Activated CD8-positive, alpha-beta memory T cell treated with anti-CD3 and anti-CD28 coated beads, Interleukin-2, amount 50 U/mL, for 24 hours (primary cell): ENCODE data around the gene DAZ3.
"Not testable (repeated sequence)": the region's sequence is repeated elsewhere in the genome, so short reads cannot be mapped to it uniquely, and the experiment has no call there.

Experiments used
- DNase-seq: peaks from one replicate; pipeline ENCODE4 v3.0.0-alpha.2; 2020; ENCODE audit errors: extremely low read depth

DAZ3 gene, protein sequence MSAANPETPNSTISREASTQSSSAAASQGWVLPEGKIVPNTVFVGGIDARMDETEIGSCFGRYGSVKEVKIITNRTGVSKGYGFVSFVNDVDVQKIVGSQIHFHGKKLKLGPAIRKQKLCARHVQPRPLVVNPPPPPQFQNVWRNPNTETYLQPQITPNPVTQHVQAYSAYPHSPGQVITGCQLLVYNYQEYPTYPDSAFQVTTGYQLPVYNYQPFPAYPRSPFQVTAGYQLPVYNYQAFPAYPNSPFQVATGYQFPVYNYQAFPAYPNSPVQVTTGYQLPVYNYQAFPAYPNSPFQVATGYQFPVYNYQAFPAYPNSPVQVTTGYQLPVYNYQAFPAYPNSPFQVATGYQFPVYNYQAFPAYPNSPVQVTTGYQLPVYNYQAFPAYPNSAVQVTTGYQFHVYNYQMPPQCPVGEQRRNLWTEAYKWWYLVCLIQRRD

GRCh38 chrY:24813293-24813692 lies at the start of gene DAZ3:
Gene DAZ3, minus strand, starts transcription at chrY:24813393. Its CDS starts 208 bp downstream, at chrY:24813185.
- not testable (repeated sequence) for DNase-seq

DNA sequence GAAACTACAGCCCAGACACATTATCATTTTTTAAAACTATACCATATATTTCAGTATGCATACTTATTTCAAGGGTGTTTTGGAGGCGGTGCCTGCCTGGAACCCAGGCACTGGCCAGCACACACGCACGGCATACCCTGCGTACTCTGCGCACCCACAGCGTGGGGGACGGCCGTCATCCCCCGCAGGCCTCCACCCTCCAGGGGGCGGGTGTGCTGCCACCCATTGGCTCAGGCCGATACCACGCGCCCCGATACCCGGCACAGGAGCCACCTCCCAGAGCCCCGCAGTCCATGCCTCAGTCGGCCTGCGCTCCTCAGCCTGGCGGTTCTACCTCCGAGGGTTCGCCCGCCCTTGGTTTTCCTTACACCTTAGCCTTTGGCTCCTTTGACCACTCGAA lies 20.4 kb upstream of the DAZ3 start, which contains the start of gene DAZ4:
Gene DAZ4 (plus strand): TSS at position 301 of the 400 bp plus-strand sequence. CDS start 208 bp downstream, outside the sequence.
- not testable (repeated sequence) for DNase-seq

- DNase-seq: not testable (repeated sequence)
Measured at GRCh38 chrY:24825069-24825468, 11.9 kb upstream of the DAZ3 start.

GRCh38 chrY:24824184-24824879 lies 11.1 kb upstream of the DAZ3 start:
- not testable (repeated sequence) for DNase-seq

- DNase-seq: not testable (repeated sequence)
Measured at GRCh38 chrY:24821836-24822235, 8.6 kb upstream of the DAZ3 start.
